GM19395 (cell line): Measurements from ENCODE around the gene MID1.
"Not testable (repeated sequence)": the region's sequence is repeated elsewhere in the genome, so short reads cannot be mapped to it uniquely, and the experiment has no call there.

Experiments used
- ATAC-seq: cut with Tn5 transposase; IDR thresholded peaks from one replicate; pipeline ENCODE4 v1.9.1; 2021; ENCODE audit warnings: mild to moderate bottlenecking, moderate library complexity; ENCODE audit not compliant: unreplicated experiment

MID1 gene

DNA sequence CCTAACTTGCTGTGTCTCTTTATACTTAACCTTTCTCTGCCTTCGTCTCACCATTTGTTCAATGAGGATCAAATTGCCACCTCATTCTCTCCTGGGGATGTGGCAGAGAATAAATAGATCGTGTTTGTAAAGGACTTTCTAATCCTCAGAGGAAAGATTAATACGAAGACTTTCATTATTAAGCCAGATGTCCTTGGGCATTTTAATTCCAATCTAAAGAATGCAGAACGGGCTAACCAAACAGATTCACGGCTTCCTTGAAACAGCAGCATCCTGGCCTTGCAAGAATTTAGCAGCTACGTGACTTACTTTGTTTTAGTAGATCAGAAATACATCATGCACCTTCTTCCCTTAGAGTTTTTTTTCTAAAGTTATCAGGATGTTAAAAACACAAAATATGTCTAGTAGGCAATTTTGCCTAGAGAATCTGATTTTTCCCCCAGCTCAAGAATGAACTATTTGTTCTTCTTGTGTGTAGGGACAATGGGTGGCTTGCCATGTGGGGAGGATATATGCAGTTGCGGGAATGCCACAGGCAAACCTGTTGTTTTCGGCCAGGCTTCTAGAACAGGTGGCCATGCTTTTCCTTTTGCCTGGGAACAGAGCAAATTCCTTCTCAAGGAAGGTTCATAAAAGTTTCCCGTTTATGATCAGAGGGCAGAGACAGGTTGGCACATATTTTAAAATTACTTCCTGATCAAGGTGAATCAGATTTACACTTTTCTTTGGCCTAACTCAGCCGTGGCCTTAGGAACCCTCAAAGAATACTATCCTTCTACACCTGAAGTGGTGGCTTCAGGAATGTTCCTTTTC is 3.0 kb downstream of the MID1 start:
- ATAC-seq, result no peak

DNA sequence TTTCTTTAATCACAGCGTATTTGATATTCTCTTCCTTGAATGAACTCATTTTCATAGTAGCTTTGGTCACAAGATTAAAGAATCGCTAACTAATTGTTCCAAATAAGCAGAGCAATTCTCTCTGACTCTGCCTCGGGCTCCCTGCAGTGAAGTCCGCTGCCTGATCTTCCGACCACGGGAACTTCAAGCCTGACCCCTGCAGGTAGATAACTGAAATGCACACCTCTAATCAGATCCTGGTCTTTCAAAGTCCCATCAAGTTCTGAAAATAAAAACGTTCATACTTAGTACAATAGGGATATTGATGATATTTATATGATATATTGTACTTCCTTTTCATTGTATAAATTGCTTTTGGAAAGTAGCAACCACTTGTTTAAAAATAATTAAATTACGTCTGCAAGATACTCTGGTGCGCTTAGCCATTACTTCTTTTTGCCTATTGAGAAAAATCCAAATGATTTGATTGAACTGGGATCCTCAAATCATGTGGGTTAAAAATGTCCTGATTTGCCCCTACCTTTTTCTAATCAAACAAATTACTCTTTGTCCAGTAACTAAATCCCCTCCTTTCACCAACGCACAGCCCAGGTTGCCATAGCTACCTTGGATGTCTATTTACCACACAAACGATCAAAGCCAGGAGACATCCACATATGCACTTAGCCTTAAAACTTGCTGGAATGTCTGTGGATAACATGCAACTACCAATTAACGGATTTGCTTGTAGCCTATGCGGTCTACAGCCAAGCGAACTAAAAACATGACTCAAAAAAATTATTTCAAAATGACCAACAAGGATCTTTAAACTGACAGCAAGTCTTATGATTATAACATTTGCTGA is 4.2 kb downstream of the MID1 start:
- peak; percentile 75 for ATAC-seq

DNA sequence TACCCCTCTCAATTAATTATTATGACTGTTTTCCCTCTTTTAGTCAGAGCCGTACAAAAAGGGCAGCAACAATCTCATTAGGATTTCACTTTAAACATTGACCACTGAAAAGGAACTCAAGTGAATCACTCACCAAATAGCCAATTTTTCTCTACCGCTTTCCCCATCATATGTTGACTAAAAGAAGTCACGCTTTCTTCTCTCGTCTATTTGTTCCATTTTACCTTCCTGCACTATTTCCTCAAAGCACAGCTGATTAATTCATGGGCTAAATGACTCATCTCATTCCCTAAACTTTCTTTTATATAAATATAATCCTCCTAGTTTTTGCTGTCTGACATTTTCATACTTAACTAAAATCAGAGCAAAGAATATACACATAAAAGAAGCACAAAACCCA is 8.2 kb downstream of the MID1 start:
- no peak for ATAC-seq

DNA sequence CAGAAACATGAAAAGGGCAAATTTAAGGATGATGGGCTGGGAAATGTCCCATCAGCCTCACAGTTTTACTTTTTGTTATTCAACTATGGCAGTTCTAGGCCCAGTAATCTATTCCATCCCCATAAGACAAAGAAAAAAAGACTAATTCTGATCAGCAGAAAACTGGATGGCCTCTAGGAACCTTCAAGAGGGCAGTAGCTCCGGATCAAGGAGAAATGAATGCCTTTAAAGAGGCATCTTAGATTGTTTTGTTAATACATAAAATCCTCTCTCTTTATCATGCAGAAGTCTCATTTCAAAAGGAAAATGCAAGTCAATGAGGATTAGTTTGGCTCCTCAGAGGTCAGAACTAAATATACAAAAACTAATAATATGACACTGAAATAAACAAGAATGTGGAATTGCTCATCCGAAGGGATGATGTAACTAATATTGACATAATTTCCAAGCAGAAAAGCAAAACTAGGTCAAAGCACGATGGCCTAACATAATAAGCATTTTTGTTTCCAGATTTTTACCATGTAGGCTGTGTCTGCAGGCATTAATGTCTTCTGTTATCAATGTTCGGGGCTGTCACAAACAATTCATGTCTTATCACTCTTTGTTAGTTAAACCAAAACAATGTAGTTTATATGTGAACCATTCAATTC is 8.8 kb downstream of the MID1 start:
- no peak for ATAC-seq

DNA sequence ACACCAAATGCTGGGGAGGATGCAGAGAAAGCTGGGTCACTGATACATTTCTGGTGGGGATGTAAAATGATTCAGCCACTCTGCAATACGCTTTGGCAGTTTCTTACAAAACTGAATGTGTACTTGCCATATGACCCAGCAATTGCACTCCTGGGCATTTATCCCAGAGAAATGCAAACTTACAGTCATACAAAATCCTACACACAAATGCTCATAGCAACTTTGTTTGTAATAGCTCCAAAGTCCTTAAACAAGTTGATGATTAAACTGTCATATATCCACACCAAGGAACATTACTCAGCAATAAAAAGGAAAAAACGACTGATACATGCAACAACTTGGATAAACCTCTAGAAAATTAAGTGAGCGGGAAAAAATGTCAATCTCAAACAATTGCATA is 12.3 kb downstream of the MID1 start:
- ATAC-seq, result no peak

DNA sequence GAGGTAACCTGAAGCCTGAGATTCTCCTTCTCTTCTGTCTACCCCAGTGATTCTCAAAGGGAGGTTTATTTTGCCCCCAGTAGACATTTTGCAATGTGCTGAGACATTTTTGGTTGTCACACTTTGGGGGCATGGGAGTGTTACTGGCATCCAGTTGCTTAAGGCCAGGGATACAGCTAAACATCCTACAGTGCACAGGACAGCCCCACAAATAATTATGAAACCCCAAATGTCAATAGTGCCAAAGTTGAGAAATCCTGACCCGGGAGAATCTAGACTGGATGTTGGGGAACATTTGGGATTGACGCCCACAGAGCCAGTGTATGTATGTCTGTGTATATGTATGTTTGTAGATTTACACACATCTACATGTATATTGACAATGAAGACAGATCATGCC is 13.2 kb downstream of the MID1 start:
- no peak for ATAC-seq

DNA sequence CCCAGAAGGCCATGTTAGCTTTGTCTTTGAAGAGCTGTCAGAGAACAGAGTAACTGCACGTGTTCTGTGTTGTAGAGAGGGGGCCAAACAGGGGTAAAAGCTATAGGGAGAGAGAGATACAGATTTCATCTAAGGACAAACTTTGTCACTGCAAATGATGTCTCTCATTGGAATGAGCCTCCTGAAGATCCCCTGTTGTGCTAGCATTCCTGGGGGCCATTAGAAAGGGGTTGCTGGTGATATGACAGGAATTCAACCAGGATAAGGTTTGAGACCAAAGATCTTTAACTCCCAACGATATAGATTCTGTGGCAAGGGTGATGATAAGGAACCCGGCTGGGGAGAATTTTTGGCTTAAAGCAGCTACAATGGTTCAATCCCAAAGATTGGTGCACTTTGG is 16.8 kb downstream of the MID1 start:
- ATAC-seq, result no peak

DNA sequence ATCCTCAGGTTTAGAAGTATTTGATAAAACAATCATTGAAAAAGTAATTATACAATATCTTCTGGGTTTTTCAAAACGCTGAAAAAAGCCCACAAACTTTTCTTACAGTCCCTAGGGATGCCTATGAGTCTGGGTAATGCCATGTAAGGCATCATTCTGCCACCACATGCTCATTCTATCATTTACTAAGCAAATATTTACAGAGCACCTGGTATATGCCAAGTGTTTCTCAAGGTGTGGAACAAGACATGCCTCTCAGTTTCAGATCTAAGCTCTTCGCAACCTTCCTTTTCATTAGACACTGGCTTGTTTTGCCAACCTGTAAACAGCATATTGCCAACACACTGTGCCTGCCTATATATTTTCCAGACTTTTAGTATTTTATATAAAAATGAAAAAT is 17.7 kb downstream of the MID1 start:
- ATAC-seq, result no peak

DNA sequence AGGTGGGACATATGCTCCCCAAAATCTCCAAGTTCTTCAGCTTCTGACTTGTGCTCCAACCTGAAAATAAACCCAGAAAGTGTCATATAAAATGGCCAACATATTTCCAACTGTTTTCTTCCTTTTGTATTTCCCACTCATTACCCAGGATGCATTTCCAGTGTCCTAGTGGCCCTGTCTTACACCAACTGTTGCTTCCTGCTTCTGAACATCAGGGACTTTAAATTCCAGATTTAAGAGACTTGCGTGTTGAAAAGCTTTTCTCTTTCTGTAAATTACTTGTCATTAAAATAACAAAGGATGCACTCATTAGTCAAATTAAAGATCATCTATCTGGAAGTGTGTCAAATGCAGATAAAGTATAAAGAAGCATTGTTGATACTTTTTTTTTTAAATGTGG is 19.9 kb downstream of the MID1 start:
- no peak for ATAC-seq

DNA sequence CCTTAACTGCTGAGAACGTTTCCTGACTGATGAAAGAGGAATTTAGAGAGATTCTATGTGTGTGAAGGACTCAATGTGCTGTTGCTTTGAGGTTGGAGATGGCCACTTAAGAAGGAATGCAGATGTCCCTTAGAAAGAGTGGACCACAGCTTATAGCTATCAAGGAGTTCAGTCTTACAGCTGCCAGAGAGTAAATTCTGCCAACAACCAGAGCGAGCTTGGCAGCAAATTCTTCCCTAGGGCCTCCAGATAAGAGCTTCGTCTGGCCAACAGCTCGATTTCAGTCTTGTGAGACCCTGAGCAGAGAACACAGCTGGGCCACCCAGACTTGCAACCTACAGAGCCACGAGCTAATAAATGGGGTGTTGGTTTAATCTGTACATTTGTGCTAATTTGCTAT is 21.8 kb downstream of the MID1 start:
- no peak for ATAC-seq

DNA sequence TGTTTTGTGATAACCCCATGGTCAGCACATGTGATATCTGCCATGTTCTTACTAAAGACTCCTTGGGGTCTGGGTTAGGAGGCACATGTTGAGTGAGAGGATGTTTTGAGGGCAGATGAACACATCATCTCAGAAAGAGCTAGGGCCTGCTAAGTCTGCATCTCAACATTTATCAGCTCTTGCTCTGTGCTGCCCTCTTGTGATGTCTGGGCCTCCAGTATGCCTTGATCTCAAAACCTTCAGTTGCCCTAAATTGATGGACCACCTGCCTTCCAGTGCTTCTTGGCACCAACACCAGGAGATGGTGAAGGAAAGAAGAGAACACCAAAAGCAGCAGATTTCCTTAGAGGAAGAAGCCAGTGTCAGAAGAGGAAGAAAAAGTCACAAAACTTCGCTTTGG is 22.5 kb downstream of the MID1 start:
- ATAC-seq, result no peak

DNA sequence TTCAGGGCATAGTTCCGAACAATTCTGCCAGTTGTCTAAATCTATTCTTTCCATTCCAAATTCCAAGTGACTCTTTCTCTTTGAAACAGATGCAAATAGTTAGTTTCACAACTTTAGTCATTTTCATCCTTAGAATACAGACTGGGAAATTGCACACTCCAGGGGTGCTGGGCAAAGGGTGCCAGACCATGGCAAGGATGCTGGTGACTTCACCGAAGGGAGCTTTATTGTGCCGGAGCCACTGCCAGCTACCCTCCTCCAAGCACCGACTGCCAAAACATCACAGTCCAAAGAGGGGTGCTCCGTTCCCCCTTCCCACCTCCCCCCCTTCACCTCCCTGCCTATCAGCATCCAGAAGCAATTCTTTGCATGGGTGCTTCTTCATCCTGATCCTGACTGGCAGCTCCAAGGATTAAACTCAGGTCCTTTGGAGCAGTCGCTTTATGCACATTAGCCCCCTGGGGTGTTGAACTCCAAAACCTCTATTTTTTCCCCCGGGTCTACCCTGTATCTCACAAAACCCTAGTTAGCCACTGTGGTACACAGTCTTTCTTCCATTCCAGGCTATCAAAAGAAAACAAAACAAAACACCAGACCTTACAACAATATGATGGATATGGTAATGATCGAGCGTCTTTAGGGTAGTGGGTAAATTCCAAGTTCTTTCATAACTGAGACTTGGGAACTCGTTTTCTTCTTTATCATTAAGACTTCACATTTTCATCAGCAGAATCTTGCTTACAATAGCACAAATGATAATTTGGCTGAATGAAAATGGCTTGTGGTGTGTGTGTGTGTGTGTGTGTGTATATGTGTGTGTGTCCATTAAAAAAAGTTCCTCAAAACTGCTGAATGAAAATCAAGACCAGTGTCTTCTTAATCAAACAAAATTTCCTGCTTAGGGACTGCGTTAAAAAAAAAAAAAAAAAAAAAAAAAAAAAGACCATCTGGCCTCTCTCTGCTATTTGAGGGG is 28.7 kb downstream of the MID1 start:
- ATAC-seq, result no peak

DNA sequence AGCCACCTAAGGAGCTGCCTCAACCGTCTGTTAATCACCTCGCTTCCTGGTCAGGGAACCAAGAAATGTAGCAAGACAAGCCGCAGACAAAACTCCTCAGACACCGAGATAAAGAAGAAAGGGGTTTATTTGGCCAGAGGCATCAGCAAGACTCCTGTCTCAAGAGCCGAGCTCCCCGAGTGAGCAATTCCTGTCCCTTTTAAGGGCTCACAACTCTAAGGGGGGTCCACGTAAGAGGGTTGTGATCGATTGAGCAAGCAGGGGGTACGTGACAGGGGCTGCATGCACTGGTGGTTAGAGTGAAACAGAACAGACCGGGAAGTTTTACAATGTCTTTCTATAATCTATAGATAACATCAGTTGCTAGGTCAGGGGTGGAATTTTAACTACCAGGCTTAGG is 30.6 kb downstream of the MID1 start:
- ATAC-seq, result not testable (repeated sequence)

DNA sequence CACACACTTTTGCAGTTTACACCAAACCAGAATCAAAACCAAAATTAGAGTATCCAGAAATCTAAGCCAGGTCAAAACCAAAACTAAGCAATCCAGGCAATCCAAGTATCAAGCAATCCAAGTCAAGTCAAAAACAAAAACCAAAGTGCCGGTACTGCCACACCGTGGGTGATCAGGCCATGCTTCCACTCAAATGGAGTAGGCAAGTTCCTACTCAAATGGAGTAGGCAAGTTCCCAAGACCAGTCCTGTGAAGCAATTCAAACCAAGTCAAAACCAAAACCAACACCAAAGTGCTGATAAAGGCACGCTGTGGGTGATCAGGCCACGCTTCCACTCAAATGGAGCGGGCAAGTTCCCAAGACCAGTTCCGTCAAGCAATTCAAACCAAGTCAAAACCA is 31.3 kb downstream of the MID1 start:
- no peak for ATAC-seq

DNA sequence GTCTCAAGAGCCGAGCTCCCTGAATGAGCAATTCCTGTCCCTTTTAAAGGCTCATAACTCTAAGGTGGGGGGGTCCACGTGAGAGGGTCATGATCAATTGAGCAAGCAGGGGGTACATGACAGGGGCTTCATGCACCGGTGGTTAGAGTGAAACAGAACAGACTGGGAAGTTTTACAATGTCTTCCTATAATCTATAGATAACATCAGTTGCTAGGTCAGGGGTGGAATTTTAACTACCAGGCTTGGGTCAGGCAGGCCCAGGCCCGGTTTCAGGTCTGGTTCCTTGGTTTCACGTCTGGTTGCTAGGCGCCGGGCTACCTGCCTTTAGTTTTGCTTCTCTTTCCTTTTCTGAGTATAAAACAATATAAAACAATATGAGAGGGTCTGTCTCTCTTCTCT is 35.5 kb downstream of the MID1 start:
- not testable (repeated sequence) for ATAC-seq

DNA sequence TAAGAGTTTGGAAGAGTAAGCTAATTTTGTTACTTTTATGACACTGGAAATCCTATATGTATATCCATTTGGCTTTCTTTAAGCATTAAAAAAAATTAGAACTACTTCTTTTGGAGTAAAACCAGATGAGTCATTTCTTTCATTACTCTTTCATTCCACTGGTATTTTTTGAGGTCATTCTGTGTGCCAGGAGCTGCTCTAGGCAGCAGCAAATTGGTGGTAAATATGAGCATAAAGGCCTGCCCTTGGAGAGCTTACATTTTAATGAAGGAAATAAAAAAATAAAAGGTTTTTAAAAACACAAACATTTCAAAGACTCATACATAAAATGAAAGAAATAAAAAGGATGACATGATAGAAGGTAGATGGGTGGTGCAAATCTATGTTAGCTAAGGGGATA is 37.4 kb downstream of the MID1 start:
- no peak for ATAC-seq

DNA sequence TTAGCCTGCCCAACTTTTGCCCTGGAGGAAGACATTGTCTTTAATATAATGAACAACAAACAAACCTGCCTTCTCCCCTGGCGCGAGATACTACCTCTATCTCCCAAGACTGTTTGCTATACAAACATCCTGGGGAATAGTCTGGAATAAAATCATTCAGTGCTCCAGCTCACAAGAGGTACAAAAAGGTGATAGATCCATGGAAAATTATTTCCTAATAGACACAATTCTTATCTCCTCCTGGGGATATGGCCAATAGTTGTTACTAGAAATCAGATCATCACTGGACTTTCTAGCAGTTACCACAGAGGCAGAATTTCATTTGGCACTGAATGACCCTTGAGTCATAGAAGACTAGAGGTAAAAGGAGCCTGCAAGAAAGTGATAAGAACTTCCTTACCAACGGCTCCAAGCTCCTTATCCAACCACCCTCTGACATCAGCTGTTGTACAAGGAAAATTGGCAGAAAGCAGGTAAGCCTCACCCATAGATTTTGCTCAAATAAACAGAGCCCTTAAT is 38.1 kb downstream of the MID1 start:
- no peak for ATAC-seq

DNA sequence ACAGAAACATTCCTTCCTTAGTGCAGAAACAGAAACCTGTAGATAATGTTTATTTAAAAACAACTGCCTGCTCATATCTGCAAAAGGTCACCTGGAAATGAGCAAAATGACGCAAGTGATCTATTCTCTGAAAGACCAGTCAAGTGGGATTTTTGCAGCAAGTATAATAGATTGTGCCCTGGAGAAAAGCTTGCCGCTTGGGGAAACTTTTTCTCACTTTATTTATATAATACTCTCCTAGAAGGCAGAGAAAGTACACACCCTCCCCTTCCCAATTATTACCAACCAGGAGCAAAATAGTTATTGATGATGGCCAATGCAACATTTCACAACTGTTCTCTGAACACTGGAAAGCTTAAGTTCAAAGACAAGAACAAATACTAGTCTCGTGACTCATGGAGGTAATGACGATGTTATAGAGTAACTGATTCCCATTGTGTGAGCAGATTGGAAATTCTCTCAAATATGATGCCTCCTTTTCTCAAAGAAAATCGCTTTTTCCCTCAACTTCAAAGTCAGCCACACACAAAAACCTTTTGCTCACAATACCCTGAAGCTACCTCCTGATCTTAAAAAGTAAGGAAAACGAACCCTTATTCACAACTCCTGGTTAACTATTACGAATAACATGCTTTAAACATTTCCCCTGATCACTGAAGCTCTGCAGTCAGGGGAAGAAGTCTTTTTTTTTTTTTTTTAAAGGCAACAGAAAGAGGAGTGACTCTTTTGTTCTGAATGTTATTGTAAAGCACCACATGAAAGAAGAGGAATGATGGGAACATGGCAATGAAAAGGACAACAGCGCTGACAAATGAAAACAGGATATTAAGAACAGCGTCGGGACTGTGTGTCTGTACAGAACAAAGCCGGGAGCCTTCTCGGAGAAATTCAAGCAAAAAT is 41.0 kb downstream of the MID1 start:
- ATAC-seq, result no peak

DNA sequence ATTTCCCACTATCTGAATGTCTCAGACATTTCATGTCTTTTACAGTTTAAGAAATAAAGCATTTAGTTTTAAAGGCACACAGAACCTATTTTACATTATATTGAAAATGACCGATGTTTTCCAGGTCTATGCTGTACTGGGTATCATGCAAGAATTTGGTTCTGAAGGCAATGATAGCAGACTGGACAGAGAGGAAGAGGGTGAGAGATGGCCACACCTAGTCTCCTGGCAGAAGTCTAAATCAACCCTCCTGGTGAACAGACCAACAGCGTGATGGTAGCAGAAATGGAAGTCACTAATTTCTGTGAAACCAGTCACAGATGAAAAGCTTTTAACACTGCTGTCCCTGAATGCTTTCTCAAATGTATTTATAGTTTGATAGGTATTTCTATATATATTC is 41.9 kb downstream of the MID1 start:
- no peak for ATAC-seq
